GM21786 (cell line): ENCODE measurements around the gene HSPG2.

ENCODE experiments used
- ATAC-seq: cut with Tn5 transposase; IDR thresholded peaks from one replicate; pipeline ENCODE4 v1.9.1; 2021; ENCODE audit not compliant: unreplicated experiment

HSPG2 gene

GRCh38 chr1:21901473-21901847 is 35.6 kb downstream of the HSPG2 start:
- no peak for ATAC-seq

- ATAC-seq = no peak
Observed at GRCh38 chr1:21900766-21901472, 36.2 kb downstream of the HSPG2 start.

GRCh38 chr1:21899987-21900386 is 37.1 kb downstream of the HSPG2 start:
- no peak for ATAC-seq

GRCh38 chr1:21899267-21899810 is 37.8 kb downstream of the HSPG2 start:
- ATAC-seq = no peak

- ATAC-seq = no peak
Observed at GRCh38 chr1:21898326-21899200, 38.5 kb downstream of the HSPG2 start.

GRCh38 chr1:21897844-21898243 is 39.3 kb downstream of the HSPG2 start:
- no peak for ATAC-seq

- no peak for ATAC-seq
Observed at GRCh38 chr1:21896652-21897532, 40.2 kb downstream of the HSPG2 start.

- ATAC-seq = no peak
Observed at GRCh38 chr1:21896026-21896425, 41.1 kb downstream of the HSPG2 start.

- no peak for ATAC-seq
Observed at GRCh38 chr1:21894034-21894881, 42.9 kb downstream of the HSPG2 start.

GRCh38 chr1:21893046-21893805 is 43.9 kb downstream of the HSPG2 start:
- ATAC-seq = no peak

- no peak for ATAC-seq
Observed at GRCh38 chr1:21891621-21892479, 45.3 kb downstream of the HSPG2 start.

- no peak for ATAC-seq
Observed at GRCh38 chr1:21891081-21891480, 46.0 kb downstream of the HSPG2 start.

- no peak for ATAC-seq
Observed at GRCh38 chr1:21888500-21888899, 48.6 kb downstream of the HSPG2 start.

GRCh38 chr1:21887796-21888195 is 49.3 kb downstream of the HSPG2 start:
- no peak for ATAC-seq

GRCh38 chr1:21887216-21887736 is 49.8 kb downstream of the HSPG2 start:
- ATAC-seq = no peak

- no peak for ATAC-seq
Observed at GRCh38 chr1:21886486-21887215, 50.5 kb downstream of the HSPG2 start.

GRCh38 chr1:21885236-21886037 is 51.7 kb downstream of the HSPG2 start:
- ATAC-seq = no peak
